Measurements from ENCODE around the gene IL4I1. TPM values are rescaled to one million over a fixed set of nuclear protein-coding genes. Genes with fewer than 3 reads are reported as not detected.

IL4I1 gene
- total and polyA plus RNA-seq, 2 of the 4 experiments (the other 2 are of a cell fraction), result 0.31 to 0.36 TPM

- no peak overlapping the region for H2AFZ ChIP-seq (replicated peaks; ENCODE audit: low read length, poor library complexity)
- no peak overlapping the region for H3K4me3 ChIP-seq (ENCODE audit: insufficient read depth, low read depth, low read length)
- H2AK5ac ChIP-seq (ENCODE audit: low read depth, low read length), result no peak overlapping the region
- no peak overlapping the region for H3K27ac ChIP-seq (ENCODE audit: insufficient read depth, low read length)
- no peaks in the 10 kb centered on the region for H3K4me1 ChIP-seq (ENCODE audit: control insufficient read depth, insufficient read depth, low read length)
- no peak overlapping the region for H3K56ac ChIP-seq (ENCODE audit: extremely low read depth, insufficient read depth, low read length)
- H3K4ac ChIP-seq (ENCODE audit: low read depth, low read length), result no peak overlapping the region
- H4K20me1 ChIP-seq (ENCODE audit: insufficient read depth, low read length), result no peaks in the 10 kb centered on the region; the same call in 1 of the 2 replicates
- dilution Hi-C loops (cut with HindIII; ENCODE audit: low sequenced_read_pairs, unreplicated experiment), result no loop called here
- H3K9me1 ChIP-seq (ENCODE audit: insufficient read depth, low read length), result peaks cover 9% of the 10 kb centered on the region; the same call in 1 of the 2 replicates
- no peak overlapping the region for H4K91ac ChIP-seq (ENCODE audit: insufficient read depth, low read depth, low read length)
- no TSS peak for BruUV-seq (replicated peaks)
- peaks cover 0 to 29% of the 10 kb centered on the region in 2 experiments; a peak in 2 of 4 replicates for H3K79me1 ChIP-seq (ENCODE audit: low read depth in 1 of 2, low read length in 2 of 2)
- H2AK9ac ChIP-seq (replicated peaks; ENCODE audit: low read depth, low read length, poor library complexity), result no peak overlapping the region
- H3K36me3 ChIP-seq (ENCODE audit: control insufficient read depth, insufficient read depth, low read length), result peaks cover 43% of the 10 kb centered on the region
- no peak overlapping the region for H4K5ac ChIP-seq (ENCODE audit: low read depth, low read length)
- H3K18ac ChIP-seq (ENCODE audit: low read depth, low read length), result no peak overlapping the region
- in situ Hi-C loops (cut with MboI; ENCODE audit: low sequenced_read_pairs), result no loop called here
- TF ChIP-seq MXI1 (IDR thresholded peaks at IDR 0.05; ENCODE audit: borderline replicate concordance, low read depth, low read length) (no peak), FOS (IDR thresholded peaks at IDR 0.05; ENCODE audit: low read depth, low read length) (no peak)
- intact Hi-C loops (cut with micrococcal nuclease), result no loop called here
- no peak overlapping the region for H2BK20ac ChIP-seq (ENCODE audit: low read depth, low read length)
- no peak overlapping the region for H2BK120ac ChIP-seq (ENCODE audit: low read depth, low read length)
- H3K23ac ChIP-seq (ENCODE audit: low read depth, low read length), result no peak overlapping the region
- no peak overlapping the region for H2BK15ac ChIP-seq (ENCODE audit: low read depth, low read length)
- H3K9me3 ChIP-seq (ENCODE audit: control insufficient read depth, insufficient read depth, low read length), result no peaks in the 10 kb centered on the region
- H3K9ac ChIP-seq (ENCODE audit: low read depth, low read length), result no peak overlapping the region
- ChIA-PET POLR2A (ENCODE audit: unreplicated experiment) (no interaction called here), CTCF (no interaction called here)
- 82% methylated on average over 10 of the region's 17 CpGs; no CpG with 5 or more reads in 1 of the 2 experiments for WGBS, 2 experiments (ENCODE audit: extremely low coverage in 2 of 2, insufficient read length in 1 of 2)
- no peak overlapping the region for H2BK5ac ChIP-seq (ENCODE audit: low read depth, low read length, poor library complexity, severe bottlenecking)
- no peak overlapping the region for H3K4me2 ChIP-seq (ENCODE audit: low read depth, low read length)
- H3K27me3 ChIP-seq (ENCODE audit: control insufficient read depth, insufficient read depth, low read length), result no peaks in the 10 kb centered on the region
- ATAC-seq (ENCODE audit: low read depth), result no peak
- H4K8ac ChIP-seq (ENCODE audit: low read depth in 2 of 2, low read length in 2 of 2), result no peak overlapping the region
- H3K14ac ChIP-seq (replicated peaks; ENCODE audit: low read depth, low read length), result no peak overlapping the region
- no peak for DNase-seq
Observed at GRCh38 chr19:49840736-49841249, 55.9 kb downstream of the IL4I1 start.
